Stimulated activated CD4-positive, alpha-beta T cell treated with anti-CD3 and anti-CD28 coated beads, TNF-alpha, amount 100 ng/mL, for 1 hour (primary cell): ENCODE measurements around the gene SDK2.

Source experiments
- DNase-seq, 3 donors: peaks; one replicate each; pipeline ENCODE4 v3.0.0-alpha.2; 2020; ENCODE audit warnings: low read depth in 3 of 3, low spot score in 1 of 3

The SDK2 gene

DNA sequence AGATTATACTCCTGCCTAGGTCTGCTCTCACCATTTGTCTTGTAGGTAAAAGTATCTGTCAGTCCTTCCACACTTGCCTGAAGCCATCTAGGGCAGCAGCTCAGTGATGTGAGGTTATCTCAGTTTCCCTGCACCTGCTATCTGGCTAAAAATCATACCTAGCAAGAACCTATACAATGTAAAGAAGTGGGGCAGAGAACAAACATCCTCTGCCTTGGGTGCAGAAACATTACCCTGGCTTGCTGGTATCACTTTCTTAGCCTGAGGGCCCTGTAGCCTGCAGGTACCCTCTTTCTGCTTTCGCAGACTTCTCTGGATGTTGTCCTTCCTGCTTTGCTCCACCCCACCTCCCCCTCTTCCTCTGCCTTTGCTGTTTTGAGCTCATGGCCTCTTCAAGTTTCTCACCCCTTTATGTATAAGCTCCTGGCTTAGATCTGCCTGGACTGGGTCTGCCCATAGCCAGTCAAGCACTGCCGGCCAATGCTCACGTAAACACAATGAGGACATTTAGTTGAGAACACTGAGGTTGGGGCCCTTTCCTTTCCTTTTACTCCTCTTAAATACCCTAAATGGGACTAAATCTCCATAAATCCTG, 8.7 kb upstream of the SDK2 start:
- no peak for DNase-seq

DNA sequence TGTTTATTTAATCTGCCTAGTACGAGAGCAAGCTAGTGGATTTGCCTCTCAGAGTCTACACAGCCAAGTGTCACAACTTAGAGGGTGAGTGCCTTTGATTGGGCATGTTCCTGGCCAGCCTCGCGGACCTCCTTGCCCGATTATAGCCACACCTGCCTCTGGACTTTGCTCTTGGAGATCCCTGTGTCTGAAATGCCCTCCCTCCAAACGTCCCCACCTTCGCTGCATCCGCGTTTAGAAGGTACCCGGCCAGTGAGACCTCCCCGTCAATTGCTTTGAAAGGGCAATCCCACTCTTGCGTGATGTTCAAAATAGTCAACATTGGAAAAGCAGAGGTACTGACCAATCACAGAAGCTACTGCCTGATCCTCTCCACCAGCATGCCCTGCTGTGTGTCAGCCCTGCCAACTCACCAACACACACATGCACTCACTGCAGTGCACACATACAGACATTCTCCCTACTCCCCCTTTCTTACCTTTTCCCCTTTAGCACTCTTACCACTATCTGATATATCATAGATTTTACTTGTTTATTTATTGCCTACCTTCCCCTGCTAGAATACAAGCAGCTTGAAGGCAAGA, 6.5 kb upstream of the SDK2 start:
- DNase-seq: no peak

GRCh38 chr17:73650140-73650539, 5.9 kb upstream of the SDK2 start:
- no peak for DNase-seq

DNA sequence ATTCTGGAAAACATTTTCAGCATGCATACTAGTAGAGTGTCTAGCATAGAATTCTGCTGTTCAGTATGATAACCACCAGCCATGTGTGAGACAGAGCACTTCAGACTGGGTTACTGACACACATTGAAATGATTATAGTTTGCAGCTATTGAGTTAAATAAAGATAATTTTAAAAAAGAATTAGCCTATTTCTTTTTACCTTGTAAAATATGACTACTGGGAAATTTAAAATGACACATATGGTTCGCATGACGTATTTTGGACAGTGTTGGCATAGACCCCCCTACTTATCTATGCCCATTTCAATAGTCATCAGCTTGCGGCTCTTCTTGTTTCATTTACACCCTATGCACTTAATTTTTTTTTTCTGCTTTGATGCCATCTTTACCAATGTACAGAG, 4.7 kb upstream of the SDK2 start:
- no peak for DNase-seq

DNA sequence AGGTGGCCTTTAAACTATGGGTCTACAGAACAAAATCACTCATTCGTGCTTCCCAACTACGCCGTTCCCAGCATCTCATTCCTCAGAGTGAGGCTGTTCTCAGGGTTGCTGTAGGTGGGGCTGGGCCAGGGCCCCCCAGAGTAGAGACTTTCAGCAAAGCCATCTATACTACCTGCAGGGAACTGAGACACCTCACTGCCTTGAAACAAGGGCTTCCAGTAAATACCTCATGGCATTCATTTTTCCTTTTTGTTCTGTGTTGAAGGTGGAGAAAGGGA, 4.2 kb upstream of the SDK2 start:
- no peak for DNase-seq

GRCh38 chr17:73647772-73648542, 3.7 kb upstream of the SDK2 start:
- no peak for DNase-seq

GRCh38 chr17:73647301-73647695, 3.1 kb upstream of the SDK2 start:
- no peak for DNase-seq

GRCh38 chr17:73646409-73647300, 2.4 kb upstream of the SDK2 start:
- DNase-seq: no peak

GRCh38 chr17:73645050-73645871, 1.0 kb upstream of the SDK2 start:
- peak in 1 of 3 donors; percentile 25 for DNase-seq

DNA sequence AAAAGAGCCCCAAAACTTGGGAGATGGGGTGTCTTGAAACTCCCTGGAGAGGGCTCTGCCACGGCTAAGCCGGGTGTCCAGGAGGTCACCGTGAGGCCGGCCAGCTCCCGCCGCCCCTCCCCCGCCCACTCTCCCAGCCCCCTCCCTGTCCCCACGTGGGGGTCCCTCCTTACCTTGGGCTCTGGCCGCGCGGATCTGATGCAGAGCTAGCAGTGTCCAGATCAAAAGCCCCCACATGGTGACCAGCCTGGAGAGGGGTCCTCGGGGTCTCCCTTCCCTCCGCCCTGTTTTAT, 447 bp downstream of the SDK2 start:
- DNase-seq: no peak

GRCh38 chr17:73643001-73643851, 1.0 kb downstream of the SDK2 start:
- DNase-seq: no peak

DNA sequence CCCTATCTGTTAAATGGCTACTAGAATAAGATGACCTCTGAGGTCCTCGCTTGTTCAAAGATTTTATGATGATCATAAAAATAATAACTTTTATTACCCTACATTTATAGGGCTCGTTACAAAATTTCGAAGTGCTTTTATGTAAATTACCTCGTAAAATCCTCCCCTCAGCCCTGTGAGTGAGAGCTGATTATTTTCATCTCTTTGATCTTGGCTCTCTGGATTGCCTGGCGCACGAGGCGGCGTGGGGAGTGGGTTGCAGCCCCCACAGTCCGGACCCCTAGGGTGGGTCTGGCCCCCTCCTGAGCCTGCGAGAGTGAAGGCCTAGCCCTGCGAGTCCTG, 1.6 kb downstream of the SDK2 start:
- no peak for DNase-seq

GRCh38 chr17:73641826-73642600, 2.2 kb downstream of the SDK2 start:
- no peak for DNase-seq

GRCh38 chr17:73640691-73641090, 3.6 kb downstream of the SDK2 start:
- DNase-seq: no peak

- DNase-seq: no peak
These were observed 4.3 kb downstream of the SDK2 start for GRCh38 chr17:73639932-73640331.

- DNase-seq: no peak
These were observed 4.9 kb downstream of the SDK2 start for GRCh38 chr17:73639322-73639721.

DNA sequence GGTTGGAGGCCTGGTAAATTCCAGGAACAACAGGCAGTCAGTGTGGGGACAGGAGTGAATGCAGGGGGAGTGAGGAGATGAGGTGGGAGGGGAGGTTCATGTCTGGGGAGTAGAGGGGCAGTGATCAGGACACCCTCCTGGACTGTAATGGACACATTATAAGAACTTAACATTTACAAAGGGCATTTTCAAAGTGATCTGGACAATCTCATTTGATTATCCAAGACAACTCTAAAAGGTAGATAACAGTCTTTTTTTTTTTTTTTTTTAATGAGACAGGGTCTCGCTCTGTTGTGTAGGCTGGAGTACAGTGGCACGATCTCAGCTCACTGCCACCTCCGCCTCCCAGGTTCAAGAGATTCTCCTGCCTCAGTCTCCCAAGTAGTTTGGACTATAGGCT, 5.7 kb downstream of the SDK2 start:
- no peak for DNase-seq

DNA sequence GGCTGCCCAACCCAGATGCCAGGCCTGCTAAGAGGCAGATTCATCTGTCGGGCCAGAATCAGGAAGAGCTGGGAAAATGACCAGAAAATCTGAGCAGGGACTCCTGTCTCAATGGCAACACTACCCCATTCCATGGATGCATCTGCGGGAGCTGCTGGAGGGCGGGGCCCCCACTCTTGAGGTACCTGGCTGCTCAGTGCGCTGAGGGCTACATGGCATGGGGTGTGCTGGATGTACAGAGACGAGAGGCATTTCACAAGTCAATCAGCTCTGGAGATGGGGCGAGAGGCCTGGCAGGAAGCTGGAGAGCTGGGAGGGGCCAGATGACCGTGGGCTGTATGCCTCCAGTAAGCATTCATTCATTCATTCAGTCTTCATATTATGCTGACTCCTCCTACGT, 6.4 kb downstream of the SDK2 start:
- DNase-seq: no peak

DNA sequence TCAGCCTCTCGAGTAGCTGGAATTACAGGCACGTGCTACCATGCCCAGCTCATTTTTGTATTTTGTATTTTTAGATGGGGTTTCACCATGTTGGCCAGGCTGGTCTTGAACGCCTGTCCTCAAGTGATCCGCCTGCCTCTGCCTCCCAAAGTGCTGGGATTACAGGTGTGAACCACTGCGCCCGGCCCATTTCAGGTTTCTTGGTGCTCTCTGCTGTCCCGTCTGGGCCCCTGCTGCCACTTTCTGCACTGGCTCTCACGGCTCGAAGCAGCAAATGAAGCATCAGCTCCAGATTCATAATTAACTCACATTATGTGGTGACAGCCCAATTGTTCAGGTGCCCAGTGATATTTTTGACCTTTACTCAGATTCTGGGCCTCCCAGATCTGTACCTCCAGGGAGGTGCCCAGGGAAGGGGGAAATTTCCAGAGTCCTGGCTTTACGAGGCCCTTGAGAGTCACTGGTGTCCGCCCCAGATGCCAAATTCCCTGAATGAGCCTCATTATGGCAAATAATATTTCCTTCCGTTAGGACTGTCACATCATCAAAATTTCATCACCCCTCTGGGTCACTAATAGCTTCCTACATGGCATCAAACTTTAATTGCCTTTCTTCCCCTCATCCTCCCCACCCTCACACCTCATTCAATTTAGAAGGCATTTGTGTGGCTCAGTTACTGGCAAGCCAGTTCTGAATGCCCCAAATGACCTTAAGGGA, 9.0 kb downstream of the SDK2 start:
- DNase-seq: no peak
